Measurements from ENCODE around the gene PDE4D. TPM values are rescaled to one million over a fixed set of nuclear protein-coding genes. Genes with fewer than 3 reads are reported as not detected.

The PDE4D gene
- total and polyA plus RNA-seq, 2 donors (not counting 3 experiments of a cell fraction or from before 2014, with no cell fraction given): 34.5 to 51.2 TPM

- no peak overlapping the region for H3K9ac ChIP-seq (replicated peaks; ENCODE audit: extremely low read depth, insufficient read depth, low read length)
- no peak overlapping the region for H2AFZ ChIP-seq (ENCODE audit: low read depth, low read length)
- peaks cover 35% of the 10 kb centered on the region for H3K4me1 ChIP-seq (ENCODE audit: control insufficient read depth, extremely low read depth, insufficient read depth, low read length)
- intact Hi-C loops (cut with micrococcal nuclease) (loop anchor here (5.0 kb wide), 1 partner anchor 483 kb away; no protein-coding TSS in a partner anchor), dilution Hi-C loops (cut with MboI; ENCODE audit: extremely low pct_ligation_motif_present, low sequenced_read_pairs) (no loop called here)
- H3K27me3 ChIP-seq (ENCODE audit: control insufficient read depth in 2 of 2, insufficient read depth in 2 of 2, low read length in 2 of 2): no peaks in the 10 kb centered on the region
- no peaks in the 10 kb centered on the region for H3K9me3 ChIP-seq (replicated peaks; ENCODE audit: control insufficient read depth, insufficient read depth, low read length)
- TF ChIP-seq FOS (IDR thresholded peaks at IDR 0.05; ENCODE audit: borderline replicate concordance, insufficient read depth, low read length) (peak; percentile 56), MAX (IDR thresholded peaks at IDR 0.05; ENCODE audit: insufficient read depth, insufficient read length) (no peak)
- POLR2A ChIA-PET: interaction anchor here (0.6 kb wide), 1 partner anchor 20 kb away, joined by 10 read pairs; no protein-coding TSS in a partner anchor
- FAIRE-seq (no peak), DNase-seq (ENCODE audit: low read depth, low spot score) (no peak)
- H3K79me2 ChIP-seq (ENCODE audit: control insufficient read depth, insufficient read depth, low read length): peaks cover 34% of the 10 kb centered on the region
- no TSS peak for BruUV-seq (replicated peaks)
- H3K4me3 ChIP-seq (replicated peaks in 1 of 3; ENCODE audit: insufficient read depth in 1 of 3, low read depth in 1 of 3, low read length in 3 of 3): no peak overlapping the region
- no peaks in the 10 kb centered on the region for H3K9me1 ChIP-seq (replicated peaks; ENCODE audit: control insufficient read depth, extremely low read depth, insufficient read depth, low read length)
- H3K27ac ChIP-seq (ENCODE audit: insufficient read depth, low read depth, low read length): no peak overlapping the region
- no peaks in the 10 kb centered on the region for H4K20me1 ChIP-seq (replicated peaks; ENCODE audit: control insufficient read depth, extremely low read depth, insufficient read depth, low read length)
- H3K36me3 ChIP-seq (ENCODE audit: control insufficient read depth in 2 of 2, extremely low read depth in 1 of 2, insufficient read depth in 2 of 2, low read length in 2 of 2): no peaks in the 10 kb centered on the region
- H3K4me2 ChIP-seq (ENCODE audit: insufficient read depth, low read length): peak overlapping the region; percentile 97
- CTCF ChIA-PET: interaction anchor here (1.1 to 2.0 kb wide), 5 partner anchors 9 to 96 kb away, joined by 3 to 8 read pairs (median 3); no protein-coding TSS in a partner anchor
These were observed 123.7 kb downstream of the PDE4D start for GRCh38 chr5:59769832-59770231.

- Histone ChIP-seq H2AFZ (ENCODE audit: low read depth, low read length) (peak overlapping the region; percentile 55), H3K9ac (replicated peaks; ENCODE audit: extremely low read depth, insufficient read depth, low read length) (peak overlapping the region; percentile 96), H3K27ac (ENCODE audit: insufficient read depth, low read depth, low read length) (peak overlapping the region; percentile 86), H3K27me3 (ENCODE audit: control insufficient read depth in 2 of 2, insufficient read depth in 2 of 2, low read length in 2 of 2) (no peaks in the 10 kb centered on the region), H3K4me1 (ENCODE audit: control insufficient read depth, extremely low read depth, insufficient read depth, low read length) (peaks cover 42% of the 10 kb centered on the region), H3K4me2 (ENCODE audit: insufficient read depth, low read length) (peak overlapping the region; percentile 97), H3K9me3 (replicated peaks; ENCODE audit: control insufficient read depth, insufficient read depth, low read length) (no peaks in the 10 kb centered on the region), H3K36me3 (ENCODE audit: control insufficient read depth in 2 of 2, extremely low read depth in 1 of 2, insufficient read depth in 2 of 2, low read length in 2 of 2) (no peaks in the 10 kb centered on the region), H3K9me1 (replicated peaks; ENCODE audit: control insufficient read depth, extremely low read depth, insufficient read depth, low read length) (no peaks in the 10 kb centered on the region), H3K79me2 (ENCODE audit: control insufficient read depth, insufficient read depth, low read length) (peaks cover 39% of the 10 kb centered on the region), H3K4me3 (replicated peaks in 1 of 3; ENCODE audit: insufficient read depth in 1 of 3, low read depth in 1 of 3, low read length in 3 of 3) (peak overlapping the region; percentile 56 to 92 (median 59)), H4K20me1 (replicated peaks; ENCODE audit: control insufficient read depth, extremely low read depth, insufficient read depth, low read length) (no peaks in the 10 kb centered on the region)
- intact Hi-C loops (cut with micrococcal nuclease) (loop anchor here (5.0 kb wide), 1 partner anchor 482 kb away; no protein-coding TSS in a partner anchor), dilution Hi-C loops (cut with MboI; ENCODE audit: extremely low pct_ligation_motif_present, low sequenced_read_pairs) (no loop called here)
- ChIA-PET CTCF (interaction anchor here (1.0 to 2.0 kb wide), 14 partner anchors 8 to 581 kb away, joined by 3 to 8 read pairs (median 3); no protein-coding TSS in a partner anchor), POLR2A (no interaction called here)
- DNase-seq (ENCODE audit: low read depth, low spot score): no peak
- FAIRE-seq: no peak
- no peak for TF ChIP-seq POLR2AphosphoS5 (IDR thresholded peaks at IDR 0.05; ENCODE audit: insufficient read depth, low read depth, low read length)
- no peak for TF ChIP-seq GATA2 (IDR thresholded peaks at IDR 0.05; ENCODE audit: insufficient read depth, insufficient read length, low read depth, low read length)
- TF ChIP-seq MYC (IDR thresholded peaks at IDR 0.05; ENCODE audit: low read depth, low read length): no peak
- TF ChIP-seq EZH2 (IDR thresholded peaks at IDR 0.05; ENCODE audit: borderline replicate concordance, low read depth, low read length, severe bottlenecking): no peak
- TF ChIP-seq MAX (IDR thresholded peaks at IDR 0.05; ENCODE audit: insufficient read depth, insufficient read length): no peak
- no peak for TF ChIP-seq POLR2A (IDR thresholded peaks at IDR 0.05; ENCODE audit: low read depth, low read length)
- no peak for TF ChIP-seq FOS (IDR thresholded peaks at IDR 0.05; ENCODE audit: borderline replicate concordance, insufficient read depth, low read length)
- no peak for TF ChIP-seq CTCF (IDR thresholded peaks at IDR 0.05; ENCODE audit: extremely low read depth in 1 of 2, insufficient read depth in 1 of 2, low read depth in 1 of 2, low read length in 2 of 2)
- TF ChIP-seq JUN (IDR thresholded peaks at IDR 0.05; ENCODE audit: borderline replicate concordance, insufficient read depth, insufficient read length, low read depth): no peak
- no TSS peak for BruUV-seq (replicated peaks)
These were observed 124.5 kb downstream of the PDE4D start for GRCh38 chr5:59769041-59769360.

Measured in endothelial cell of umbilical vein (primary cell).